Measurements from ENCODE around the gene TMED3.
A peak's percentile ranks its signal among the peaks of the same experiment; 100 is the strongest.

The TMED3 gene

GRCh38 chr15:79283252-79284048 is 27.5 kb upstream of the TMED3 start:
- Histone ChIP-seq H3K27me3 (replicated peaks; ENCODE audit: control insufficient read depth, insufficient read depth, low read length) (no peaks in the 10 kb centered on the region), H3K4me3 (replicated peaks; ENCODE audit: low read depth, low read length) (no peak overlapping the region), H3K36me3 (ENCODE audit: control insufficient read depth, insufficient read depth, low read length) (no peaks in the 10 kb centered on the region)
- TF ChIP-seq CTCF (IDR thresholded peaks at IDR 0.05; ENCODE audit: insufficient read depth, low read length, poor library complexity, severe bottlenecking): no peak
- peak; percentile 18 for DNase-seq (ENCODE audit: extremely low read depth, insufficient read length)

- H3K27me3 ChIP-seq (replicated peaks; ENCODE audit: control insufficient read depth, insufficient read depth, low read length): no peaks in the 10 kb centered on the region
- no peak for TF ChIP-seq CTCF (IDR thresholded peaks at IDR 0.05; ENCODE audit: insufficient read depth, low read length, poor library complexity, severe bottlenecking)
- no peaks in the 10 kb centered on the region for H3K36me3 ChIP-seq (ENCODE audit: control insufficient read depth, insufficient read depth, low read length)
- no peak overlapping the region for H3K4me3 ChIP-seq (replicated peaks; ENCODE audit: low read depth, low read length)
- DNase-seq (ENCODE audit: extremely low read depth, insufficient read length): no peak
These were observed 20.2 kb upstream of the TMED3 start for GRCh38 chr15:79290642-79291275.

- H3K36me3 ChIP-seq (ENCODE audit: control insufficient read depth, insufficient read depth, low read length): no peaks in the 10 kb centered on the region
- no peak overlapping the region for H3K4me3 ChIP-seq (replicated peaks; ENCODE audit: low read depth, low read length)
- no peak for TF ChIP-seq CTCF (IDR thresholded peaks at IDR 0.05; ENCODE audit: insufficient read depth, low read length, poor library complexity, severe bottlenecking)
- DNase-seq (ENCODE audit: extremely low read depth, insufficient read length): no peak
- H3K27me3 ChIP-seq (replicated peaks; ENCODE audit: control insufficient read depth, insufficient read depth, low read length): no peaks in the 10 kb centered on the region
These were observed 18.9 kb upstream of the TMED3 start for GRCh38 chr15:79292011-79292410.

- no peak for TF ChIP-seq CTCF (IDR thresholded peaks at IDR 0.05; ENCODE audit: insufficient read depth, low read length, poor library complexity, severe bottlenecking)
- Histone ChIP-seq H3K36me3 (ENCODE audit: control insufficient read depth, insufficient read depth, low read length) (no peaks in the 10 kb centered on the region), H3K27me3 (replicated peaks; ENCODE audit: control insufficient read depth, insufficient read depth, low read length) (no peaks in the 10 kb centered on the region), H3K4me3 (replicated peaks; ENCODE audit: low read depth, low read length) (no peak overlapping the region)
- no peak for DNase-seq (ENCODE audit: extremely low read depth, insufficient read length)
These were observed 16.8 kb upstream of the TMED3 start for GRCh38 chr15:79294075-79294474.

GRCh38 chr15:79296583-79296982 is 14.3 kb upstream of the TMED3 start:
- H3K4me3 ChIP-seq (replicated peaks; ENCODE audit: low read depth, low read length): no peak overlapping the region
- H3K36me3 ChIP-seq (ENCODE audit: control insufficient read depth, insufficient read depth, low read length): no peaks in the 10 kb centered on the region
- peak; percentile 58 for TF ChIP-seq CTCF (IDR thresholded peaks at IDR 0.05; ENCODE audit: insufficient read depth, low read length, poor library complexity, severe bottlenecking)
- no peaks in the 10 kb centered on the region for H3K27me3 ChIP-seq (replicated peaks; ENCODE audit: control insufficient read depth, insufficient read depth, low read length)
- no peak for DNase-seq (ENCODE audit: extremely low read depth, insufficient read length)
